KOPT-K1 (cell line): ENCODE measurements around the gene AMBP.
"Not testable (repeated sequence)": the region's sequence is repeated elsewhere in the genome, so short reads cannot be mapped to it uniquely, and the experiment has no call there.

Experiments used
- H3K27ac ChIP-seq: fragments of 200-600 bp; sonication (generic); 2 replicates; pipeline ENCODE4 v1.5.1; 2016; ENCODE audit warnings: antibody characterized with exemption, mild to moderate bottlenecking, low read depth, low read length; ENCODE audit not compliant: poor library complexity, severe bottlenecking
- H3K36me3 ChIP-seq: fragments of 200-600 bp; sonication (generic); 2 replicates; pipeline ENCODE4 v1.5.1; 2017; ENCODE audit warnings: antibody characterized with exemption, mild to moderate bottlenecking, low read length, moderate library complexity; ENCODE audit not compliant: insufficient read depth
- H3K9me3 ChIP-seq: fragments of 200-600 bp; sonication (generic); 2 replicates; pipeline ENCODE4 v1.5.1; 2017; ENCODE audit warnings: antibody characterized with exemption, low read length, mild to moderate bottlenecking; ENCODE audit not compliant: insufficient read depth, poor library complexity, severe bottlenecking

The AMBP gene

GRCh38 chr9:114046237-114046755, 31.8 kb downstream of the AMBP start:
- Histone ChIP-seq H3K9me3 (no peaks in the 10 kb centered on the region), H3K27ac (no peak overlapping the region), H3K36me3 (no peaks in the 10 kb centered on the region)

GRCh38 chr9:114043660-114044059, 34.4 kb downstream of the AMBP start:
- not testable (repeated sequence) for H3K36me3 ChIP-seq, H3K9me3 ChIP-seq, H3K27ac ChIP-seq

DNA sequence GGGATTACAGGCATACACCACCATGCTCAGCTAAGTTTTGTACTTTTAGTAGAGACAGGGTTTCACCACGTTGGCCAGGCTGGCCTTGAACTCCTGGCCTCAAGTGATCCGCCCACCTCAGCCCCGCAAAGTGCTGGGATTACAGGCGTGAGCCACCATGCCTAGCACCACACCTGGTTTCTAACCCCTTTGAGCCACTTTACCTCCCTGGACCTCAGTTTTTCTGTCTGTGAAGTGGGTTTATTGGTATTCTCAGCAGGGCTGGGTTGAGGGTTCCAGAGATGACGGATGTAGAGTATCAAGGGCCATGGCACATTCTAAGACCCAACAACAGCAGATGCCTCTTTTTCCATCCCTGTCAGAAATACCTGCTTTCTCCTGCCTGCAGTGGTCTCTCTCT, 38.6 kb downstream of the AMBP start:
- Histone ChIP-seq H3K9me3 (no peaks in the 10 kb centered on the region), H3K27ac (no peak overlapping the region), H3K36me3 (no peaks in the 10 kb centered on the region)

- no peaks in the 10 kb centered on the region for H3K36me3 ChIP-seq
- H3K9me3 ChIP-seq, result no peaks in the 10 kb centered on the region
- no peak overlapping the region for H3K27ac ChIP-seq
Measured at GRCh38 chr9:114038724-114039313, 39.3 kb downstream of the AMBP start.

GRCh38 chr9:114037961-114038723, 40.0 kb downstream of the AMBP start:
- no peaks in the 10 kb centered on the region for H3K36me3 ChIP-seq
- H3K9me3 ChIP-seq, result no peaks in the 10 kb centered on the region
- no peak overlapping the region for H3K27ac ChIP-seq

- H3K36me3 ChIP-seq, result no peaks in the 10 kb centered on the region
- no peaks in the 10 kb centered on the region for H3K9me3 ChIP-seq
- no peak overlapping the region for H3K27ac ChIP-seq
Measured at GRCh38 chr9:114037249-114037648, 40.9 kb downstream of the AMBP start.

GRCh38 chr9:114035845-114036801, 42.0 kb downstream of the AMBP start:
- no peaks in the 10 kb centered on the region for H3K36me3 ChIP-seq
- no peak overlapping the region for H3K27ac ChIP-seq
- H3K9me3 ChIP-seq, result no peaks in the 10 kb centered on the region

DNA sequence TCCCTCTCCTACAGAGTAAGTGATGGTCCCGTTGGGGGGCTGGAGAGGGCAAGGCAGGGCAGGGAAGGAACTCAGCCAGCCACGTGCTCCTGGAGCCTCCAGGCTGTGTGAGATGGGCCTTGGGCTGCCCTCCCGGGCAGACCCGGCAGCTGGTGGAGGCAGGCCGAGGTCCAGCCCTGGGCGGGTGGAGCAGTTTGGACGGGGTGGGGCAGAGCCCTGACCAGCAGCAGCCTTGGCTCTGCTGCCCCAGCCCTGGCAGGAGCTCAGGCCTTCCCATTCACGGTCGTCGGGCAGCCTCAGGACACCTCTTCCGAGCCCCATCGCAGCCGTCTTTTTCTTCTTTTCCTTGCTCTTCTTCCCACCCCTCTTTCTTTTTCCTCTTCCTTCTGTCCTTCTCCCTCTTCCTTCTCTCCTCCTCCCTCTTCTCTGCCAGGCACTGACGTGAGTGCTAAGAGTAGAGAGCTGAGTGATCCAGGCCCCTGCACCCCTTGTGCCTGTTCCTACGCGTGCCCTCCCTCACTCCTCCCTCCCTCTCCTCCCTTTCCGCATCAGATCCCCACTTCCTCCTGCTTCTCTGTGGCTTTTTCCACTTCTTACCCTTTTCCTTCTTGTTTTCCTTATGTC, 42.8 kb downstream of the AMBP start:
- Histone ChIP-seq H3K36me3 (no peaks in the 10 kb centered on the region), H3K27ac (no peak overlapping the region), H3K9me3 (no peaks in the 10 kb centered on the region)

- Histone ChIP-seq H3K27ac (no peak overlapping the region), H3K9me3 (no peaks in the 10 kb centered on the region), H3K36me3 (no peaks in the 10 kb centered on the region)
Measured at GRCh38 chr9:114034661-114035062, 43.4 kb downstream of the AMBP start.

DNA sequence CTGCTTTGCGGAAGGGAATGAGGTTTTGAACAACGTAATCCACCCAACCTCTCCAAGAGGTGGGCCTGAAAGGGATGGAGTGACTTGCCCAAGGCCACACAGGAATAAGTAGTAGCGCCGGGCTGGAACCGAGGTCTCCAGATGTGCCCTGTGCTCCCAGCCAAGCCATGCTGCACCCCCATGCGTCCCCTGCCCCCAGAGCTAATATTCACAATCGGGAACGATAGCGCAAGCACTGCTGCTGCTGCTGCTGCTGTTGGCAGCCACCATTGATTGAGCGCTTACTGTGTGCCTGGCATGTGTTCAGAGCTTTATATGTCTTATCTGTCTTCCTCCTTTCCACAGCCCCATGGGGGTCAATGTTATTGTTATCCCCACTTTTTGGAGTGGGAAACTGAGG, 43.9 kb downstream of the AMBP start:
- Histone ChIP-seq H3K9me3 (no peaks in the 10 kb centered on the region), H3K36me3 (no peaks in the 10 kb centered on the region)

GRCh38 chr9:114033397-114034103, 44.5 kb downstream of the AMBP start:
- Histone ChIP-seq H3K36me3 (no peaks in the 10 kb centered on the region), H3K9me3 (no peaks in the 10 kb centered on the region), H3K27ac (no peak overlapping the region)

More for the DNA sequence above, 43.9 kb downstream of the AMBP start:
- no peak overlapping the region for H3K27ac ChIP-seq

GRCh38 chr9:114031948-114032840, 45.9 kb downstream of the AMBP start:
- H3K27ac ChIP-seq, result no peak overlapping the region
- no peaks in the 10 kb centered on the region for H3K36me3 ChIP-seq
- H3K9me3 ChIP-seq, result no peaks in the 10 kb centered on the region

GRCh38 chr9:114031037-114031630, 47.0 kb downstream of the AMBP start:
- H3K27ac ChIP-seq, result no peak overlapping the region
- H3K9me3 ChIP-seq, result no peaks in the 10 kb centered on the region
- no peaks in the 10 kb centered on the region for H3K36me3 ChIP-seq
